CD4-positive, CD25-positive, alpha-beta regulatory T cell (primary cell): ENCODE measurements around the gene STEAP3. TPM values are rescaled to one million over a fixed set of nuclear protein-coding genes. Genes with fewer than 3 reads are reported as not detected.

Experiments
- ATAC-seq, 2 donors: fragments of 150-1000 bp; cut with Tn5 transposase; one replicate each; pipeline ENCODE4 v1.10.0; 2021; ENCODE audit warnings: low read depth in 2 of 2, moderate number of reproducible peaks in 2 of 2, moderate library complexity in 1 of 2
- DNase-seq, 3 donors: peaks; one replicate each; pipeline versions ENCODE4 v3.0.0 to v3.0.0-alpha.2; 2012 to 2022; ENCODE audit warnings: mixed read lengths in 1 of 3
- H3K27ac ChIP-seq: one replicate; pipeline ENCODE4 v1.7.0; 2013; ENCODE audit warnings: mild to moderate bottlenecking, low read length; ENCODE audit not compliant: insufficient read depth, poor library complexity, severe bottlenecking
- H3K27me3 ChIP-seq: one replicate; pipeline ENCODE4 v1.7.0; 2013; ENCODE audit warnings: low read length; ENCODE audit not compliant: control insufficient read depth, insufficient read depth
- H3K36me3 ChIP-seq: one replicate; pipeline ENCODE4 v1.7.0; 2013; ENCODE audit warnings: mild to moderate bottlenecking, low read length, moderate library complexity; ENCODE audit not compliant: control insufficient read depth, insufficient read depth
- H3K4me1 ChIP-seq: 2 replicates; pipeline ENCODE4 v1.7.0; 2013; ENCODE audit warnings: mild to moderate bottlenecking, low read length; ENCODE audit not compliant: insufficient read depth, control insufficient read depth, poor library complexity, severe bottlenecking
- H3K4me3 ChIP-seq: one replicate; pipeline ENCODE4 v1.7.0; 2013; ENCODE audit warnings: low read depth, mild to moderate bottlenecking, low read length, moderate library complexity
- H3K9me3 ChIP-seq, 2 experiments: 1 replicate in 1 of 2; 2 replicates in 1 of 2; pipeline ENCODE4 v1.7.0; 2013; ENCODE audit warnings: low read length in 2 of 2, mild to moderate bottlenecking in 1 of 2, moderate library complexity in 1 of 2; ENCODE audit not compliant: control insufficient read depth in 2 of 2
- H3K27ac Mint-ChIP-seq, 3 donors: one replicate each; pipeline ENCODE4 v1.8.0; 2020 to 2022; ENCODE audit warnings: mild to moderate bottlenecking in 3 of 3, mixed read lengths in 3 of 3, moderate library complexity in 2 of 3
- H3K27me3 Mint-ChIP-seq: one replicate; pipeline ENCODE4 v1.8.0; 2022; ENCODE audit warnings: mild to moderate bottlenecking, mixed read lengths
- H3K36me3 Mint-ChIP-seq: one replicate; pipeline ENCODE4 v1.8.0; 2020; ENCODE audit warnings: mixed read lengths
- H3K4me1 Mint-ChIP-seq, 4 donors: one replicate each; pipeline ENCODE4 v1.8.0; 2020 to 2022; ENCODE audit warnings: mixed read lengths in 4 of 4, mild to moderate bottlenecking in 1 of 4
- H3K4me3 Mint-ChIP-seq, 4 donors: one replicate each; pipeline ENCODE4 v1.8.0; 2020 to 2022; ENCODE audit warnings: mild to moderate bottlenecking in 4 of 4, mixed read lengths in 4 of 4, moderate library complexity in 3 of 4
- H3K9me3 Mint-ChIP-seq, 7 donors: one replicate each; pipeline ENCODE4 v1.8.0; 2020 to 2022; ENCODE audit warnings: mixed read lengths in 7 of 7, mild to moderate bottlenecking in 3 of 7, moderate library complexity in 2 of 7
- polyA plus RNA-seq, 4 donors: library from polyadenylated mRNA; unstranded; fragments of 300-500 nt; fragmentation: Illumina TruSeq; gene quantifications; one replicate each; pipeline ENCODE4 v1.2.3, GENCODE V29; 2021
- total RNA-seq: library from RNA; stranded (reverse); gene quantifications from one replicate; pipeline ENCODE4 v1.2.3, GENCODE V29; 2022

STEAP3 gene
- total and polyA plus RNA-seq, 5 donors from 2014 or later: not detected

GRCh38 chr2:119247844-119248271 lies 24.2 kb downstream of the STEAP3 start:
- Histone ChIP-seq H3K27me3 (no peaks in the 10 kb centered on the region), H3K4me3 (no peak overlapping the region), H3K36me3 (no peaks in the 10 kb centered on the region), H3K4me1 (no peaks in the 10 kb centered on the region), H3K27ac (no peak overlapping the region), H3K9me3 (no peaks in the 10 kb centered on the region)
- Mint-ChIP-seq H3K27me3 (no peaks in the 10 kb centered on the region), H3K4me3 (no peak overlapping the region), H3K4me1 (no peaks in the 10 kb centered on the region), H3K36me3 (no peaks in the 10 kb centered on the region), H3K27ac (no peak overlapping the region), H3K9me3 (peaks cover 0 to 2% (median 0%) of the 10 kb centered on the region in 7 donors)
- no peak for ATAC-seq
- DNase-seq: no peak

- Mint-ChIP-seq H3K4me3 (no peak overlapping the region), H3K9me3 (peaks cover 0 to 2% (median 0%) of the 10 kb centered on the region in 7 donors), H3K36me3 (no peaks in the 10 kb centered on the region), H3K27me3 (no peaks in the 10 kb centered on the region), H3K27ac (no peak overlapping the region), H3K4me1 (no peaks in the 10 kb centered on the region)
- no peaks in the 10 kb centered on the region for H3K27me3 ChIP-seq
- no peaks in the 10 kb centered on the region for H3K9me3 ChIP-seq
- H3K36me3 ChIP-seq: no peaks in the 10 kb centered on the region
- no peaks in the 10 kb centered on the region for H3K4me1 ChIP-seq
- H3K27ac ChIP-seq: no peak overlapping the region
- no peak overlapping the region for H3K4me3 ChIP-seq
- ATAC-seq: no peak
- DNase-seq: no peak
Measured at GRCh38 chr2:119248311-119248710, 24.7 kb downstream of the STEAP3 start.

DNA sequence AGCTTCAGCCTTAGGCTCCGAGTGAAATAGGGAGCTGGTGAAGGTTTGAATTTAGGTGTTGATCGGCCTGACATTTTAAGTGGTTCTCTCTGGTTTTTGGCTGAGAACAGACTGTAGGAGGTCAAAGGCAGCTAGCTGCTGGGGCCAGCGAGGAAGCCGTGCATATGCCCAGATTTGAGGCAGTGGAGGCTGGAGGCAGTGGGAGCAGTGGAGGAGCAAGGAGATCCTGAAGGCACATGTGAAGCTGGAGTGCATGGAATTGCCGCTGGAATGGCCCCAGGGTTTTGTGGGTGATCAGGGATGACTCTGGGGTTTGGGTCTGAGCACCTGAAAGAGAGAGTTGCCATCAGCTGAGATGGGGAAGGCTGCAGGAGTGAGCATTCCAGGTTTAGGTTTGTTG lies 25.1 kb downstream of the STEAP3 start:
- no peaks in the 10 kb centered on the region for H3K36me3 ChIP-seq
- no peaks in the 10 kb centered on the region for H3K27me3 ChIP-seq
- H3K27ac ChIP-seq: no peak overlapping the region
- DNase-seq: no peak
- H3K27me3 Mint-ChIP-seq: no peaks in the 10 kb centered on the region
- no peaks in the 10 kb centered on the region for H3K4me1 ChIP-seq
- H3K27ac Mint-ChIP-seq: no peak overlapping the region
- H3K4me3 Mint-ChIP-seq: no peak overlapping the region
- H3K9me3 ChIP-seq: no peaks in the 10 kb centered on the region
- peaks cover 0 to 2% (median 0%) of the 10 kb centered on the region in 7 donors for H3K9me3 Mint-ChIP-seq
- H3K36me3 Mint-ChIP-seq: no peaks in the 10 kb centered on the region
- H3K4me1 Mint-ChIP-seq: no peaks in the 10 kb centered on the region
- ATAC-seq: no peak
- no peak overlapping the region for H3K4me3 ChIP-seq

DNA sequence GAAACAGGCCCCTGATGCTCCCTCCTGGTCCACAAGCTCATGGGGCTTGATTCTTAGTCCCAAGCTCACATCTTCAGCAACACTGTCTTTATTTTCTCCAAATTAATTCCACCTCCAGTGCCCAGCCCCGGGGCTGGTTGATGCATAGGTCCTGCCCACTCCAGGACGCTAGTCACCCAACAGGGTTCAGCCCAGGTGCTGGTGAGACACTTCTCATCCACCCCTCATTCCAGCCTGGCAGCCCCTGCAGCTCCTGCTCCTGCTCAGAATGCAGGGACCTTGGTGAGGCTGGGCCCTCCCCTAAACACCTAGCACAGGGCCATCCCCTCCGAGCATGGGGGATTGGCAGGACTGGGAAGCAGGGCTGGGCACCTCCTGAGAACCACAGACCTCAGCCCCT lies 25.7 kb downstream of the STEAP3 start:
- H3K27me3 ChIP-seq: no peaks in the 10 kb centered on the region
- no peak overlapping the region for H3K4me3 Mint-ChIP-seq
- DNase-seq (no peak), ATAC-seq (no peak)
- H3K36me3 ChIP-seq: no peaks in the 10 kb centered on the region
- H3K9me3 ChIP-seq: no peaks in the 10 kb centered on the region
- H3K4me1 Mint-ChIP-seq: no peaks in the 10 kb centered on the region
- H3K4me1 ChIP-seq: no peaks in the 10 kb centered on the region
- no peaks in the 10 kb centered on the region for H3K36me3 Mint-ChIP-seq
- no peak overlapping the region for H3K27ac Mint-ChIP-seq
- no peak overlapping the region for H3K27ac ChIP-seq
- no peak overlapping the region for H3K4me3 ChIP-seq
- H3K27me3 Mint-ChIP-seq: no peaks in the 10 kb centered on the region
- peaks cover 0 to 2% (median 0%) of the 10 kb centered on the region in 7 donors for H3K9me3 Mint-ChIP-seq

DNA sequence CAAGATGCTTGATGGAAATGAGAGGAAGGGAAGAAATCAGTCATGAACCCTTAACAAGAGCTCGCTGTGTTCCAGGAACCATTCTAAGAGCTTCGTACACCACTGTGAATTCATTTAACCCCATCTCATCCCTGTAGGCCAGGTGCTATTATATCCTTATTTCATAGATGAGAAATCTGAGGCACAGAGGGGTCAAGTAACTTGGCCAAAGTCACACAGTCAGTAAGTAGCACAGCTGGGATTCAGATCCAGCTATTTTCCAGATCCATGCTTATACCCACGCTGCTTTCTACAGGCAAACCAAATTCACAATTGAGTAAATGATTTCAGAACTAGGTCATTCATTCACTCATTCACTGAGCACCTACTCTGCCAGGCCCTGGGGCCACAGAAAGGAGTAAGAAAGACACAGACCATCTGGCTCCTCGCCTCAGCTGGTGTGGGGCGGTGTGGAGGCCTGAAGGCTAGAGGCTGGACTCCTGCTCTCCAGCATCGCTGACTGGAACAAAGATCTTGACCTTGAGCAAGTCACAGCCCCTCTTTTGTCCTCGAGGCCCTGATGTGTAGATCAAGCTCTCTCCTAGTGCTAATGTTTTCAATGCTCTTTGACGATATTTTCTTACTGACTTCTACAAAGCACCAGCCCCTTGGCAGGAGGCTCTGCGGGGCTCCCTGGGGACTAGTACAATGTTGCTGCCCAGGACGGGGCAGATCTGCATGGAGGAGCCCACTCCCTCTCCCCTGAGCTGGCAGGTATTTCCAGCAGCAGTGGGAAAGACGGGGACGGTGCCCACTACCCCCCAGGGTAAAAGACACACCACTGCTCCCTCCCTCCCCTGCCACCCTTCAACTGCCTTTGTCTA lies 26.5 kb downstream of the STEAP3 start:
- Mint-ChIP-seq H3K27me3 (no peaks in the 10 kb centered on the region), H3K9me3 (peaks cover 0 to 2% (median 0%) of the 10 kb centered on the region in 7 donors), H3K4me3 (no peak overlapping the region), H3K36me3 (no peaks in the 10 kb centered on the region), H3K27ac (no peak overlapping the region), H3K4me1 (no peaks in the 10 kb centered on the region)
- H3K4me3 ChIP-seq: no peak overlapping the region
- no peaks in the 10 kb centered on the region for H3K4me1 ChIP-seq
- H3K9me3 ChIP-seq: no peaks in the 10 kb centered on the region
- H3K27me3 ChIP-seq: no peaks in the 10 kb centered on the region
- DNase-seq: no peak
- no peak for ATAC-seq
- no peaks in the 10 kb centered on the region for H3K36me3 ChIP-seq
- no peak overlapping the region for H3K27ac ChIP-seq

DNA sequence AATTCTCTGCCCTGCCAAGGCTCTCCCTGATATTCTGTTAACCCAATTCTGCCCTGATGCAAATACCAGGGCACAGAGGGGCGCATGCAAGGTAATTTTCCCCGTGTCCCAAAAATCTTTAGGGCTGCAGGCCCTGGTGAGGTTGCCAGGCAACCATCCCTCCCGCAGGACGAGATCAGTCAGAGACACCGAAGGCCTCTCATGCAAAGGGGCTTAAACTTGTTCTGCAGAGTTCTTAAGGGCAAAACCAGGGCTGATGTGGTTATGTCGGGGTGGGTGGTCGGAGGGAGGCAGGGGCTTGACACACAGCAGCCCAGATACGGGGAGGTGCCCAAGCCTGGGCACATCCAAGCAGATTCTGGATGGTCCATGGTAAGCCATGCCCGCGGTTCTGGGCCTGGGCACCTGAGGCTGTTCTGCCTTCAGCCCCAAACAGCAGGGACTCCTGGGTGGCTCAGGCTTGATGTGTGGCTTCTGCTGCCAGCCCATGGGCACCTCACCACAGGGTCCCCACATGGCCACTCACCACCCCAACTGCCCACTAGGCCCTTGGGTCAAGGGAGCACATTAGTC lies 27.2 kb downstream of the STEAP3 start:
- H3K4me1 Mint-ChIP-seq: no peaks in the 10 kb centered on the region
- Histone ChIP-seq H3K4me3 (no peak overlapping the region), H3K9me3 (no peaks in the 10 kb centered on the region), H3K27ac (no peak overlapping the region), H3K27me3 (no peaks in the 10 kb centered on the region), H3K36me3 (no peaks in the 10 kb centered on the region), H3K4me1 (no peaks in the 10 kb centered on the region)
- peaks cover 0 to 2% (median 0%) of the 10 kb centered on the region in 7 donors for H3K9me3 Mint-ChIP-seq
- no peak overlapping the region for H3K27ac Mint-ChIP-seq
- DNase-seq (no peak), ATAC-seq (no peak)
- no peaks in the 10 kb centered on the region for H3K36me3 Mint-ChIP-seq
- H3K27me3 Mint-ChIP-seq: no peaks in the 10 kb centered on the region
- H3K4me3 Mint-ChIP-seq: no peak overlapping the region

DNA sequence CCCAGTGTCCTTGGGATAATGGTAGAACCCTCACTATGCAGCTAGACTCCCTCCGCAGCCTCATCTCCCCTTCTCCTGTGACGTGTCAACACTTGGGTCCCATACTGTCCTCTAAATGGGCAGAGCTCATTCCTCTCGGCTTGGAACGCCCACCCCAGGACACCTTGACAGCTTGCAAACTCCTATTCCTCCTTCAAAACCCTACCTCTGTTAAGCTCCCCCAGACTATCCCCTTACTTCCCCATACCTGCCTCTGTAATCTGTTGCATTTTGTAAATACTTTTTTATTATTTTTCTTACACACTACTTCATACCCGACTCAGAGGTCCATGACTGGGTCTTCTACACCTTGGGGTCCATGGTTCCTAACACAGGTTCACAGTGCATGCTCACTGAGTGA lies 28.0 kb downstream of the STEAP3 start:
- no peak overlapping the region for H3K27ac ChIP-seq
- H3K4me3 Mint-ChIP-seq: no peak overlapping the region
- peaks cover 0 to 2% (median 0%) of the 10 kb centered on the region in 7 donors for H3K9me3 Mint-ChIP-seq
- no peak overlapping the region for H3K4me3 ChIP-seq
- H3K36me3 Mint-ChIP-seq: no peaks in the 10 kb centered on the region
- no peaks in the 10 kb centered on the region for H3K9me3 ChIP-seq
- ATAC-seq (no peak), DNase-seq (no peak)
- H3K27ac Mint-ChIP-seq: no peak overlapping the region
- no peaks in the 10 kb centered on the region for H3K27me3 ChIP-seq
- no peaks in the 10 kb centered on the region for H3K4me1 ChIP-seq
- no peaks in the 10 kb centered on the region for H3K27me3 Mint-ChIP-seq
- no peaks in the 10 kb centered on the region for H3K36me3 ChIP-seq
- H3K4me1 Mint-ChIP-seq: no peaks in the 10 kb centered on the region
